Ectodermal cell (in vitro differentiated cells): ENCODE measurements around the gene KNDC1.

Experiments used
- H3K27ac ChIP-seq: 2 replicates; pipeline ENCODE4 v1.7.0; 2013; ENCODE audit warnings: mild to moderate bottlenecking, low read depth, low read length; ENCODE audit not compliant: insufficient read depth, poor library complexity, severe bottlenecking
- H3K27me3 ChIP-seq: 2 replicates; pipeline ENCODE4 v1.7.0; 2013; ENCODE audit warnings: mild to moderate bottlenecking, low read length; ENCODE audit not compliant: insufficient read depth, control insufficient read depth, poor library complexity, severe bottlenecking
- H3K36me3 ChIP-seq: one replicate; pipeline ENCODE4 v1.7.0; 2013; ENCODE audit warnings: low read length; ENCODE audit not compliant: control insufficient read depth, insufficient read depth
- H3K4me1 ChIP-seq: one replicate; pipeline ENCODE4 v1.7.0; 2013; ENCODE audit warnings: low read length; ENCODE audit not compliant: control insufficient read depth, insufficient read depth
- H3K4me3 ChIP-seq: 2 replicates; pipeline ENCODE4 v1.7.0; 2013; ENCODE audit warnings: low read depth, low read length, control low read depth; ENCODE audit not compliant: insufficient read depth
- H3K9me3 ChIP-seq: 2 replicates; pipeline ENCODE4 v1.7.0; 2013; ENCODE audit warnings: mild to moderate bottlenecking, low read length, moderate library complexity; ENCODE audit not compliant: control insufficient read depth
- WGBS, 2 experiments: methylation state at CpG; one replicate each; pipeline ENCODE4 v1.1.7; 2013; ENCODE audit warnings: missing lambda C conversion rate in 2 of 2; 5-methylcytosine and 5-hydroxymethylcytosine counted together

Gene KNDC1

DNA sequence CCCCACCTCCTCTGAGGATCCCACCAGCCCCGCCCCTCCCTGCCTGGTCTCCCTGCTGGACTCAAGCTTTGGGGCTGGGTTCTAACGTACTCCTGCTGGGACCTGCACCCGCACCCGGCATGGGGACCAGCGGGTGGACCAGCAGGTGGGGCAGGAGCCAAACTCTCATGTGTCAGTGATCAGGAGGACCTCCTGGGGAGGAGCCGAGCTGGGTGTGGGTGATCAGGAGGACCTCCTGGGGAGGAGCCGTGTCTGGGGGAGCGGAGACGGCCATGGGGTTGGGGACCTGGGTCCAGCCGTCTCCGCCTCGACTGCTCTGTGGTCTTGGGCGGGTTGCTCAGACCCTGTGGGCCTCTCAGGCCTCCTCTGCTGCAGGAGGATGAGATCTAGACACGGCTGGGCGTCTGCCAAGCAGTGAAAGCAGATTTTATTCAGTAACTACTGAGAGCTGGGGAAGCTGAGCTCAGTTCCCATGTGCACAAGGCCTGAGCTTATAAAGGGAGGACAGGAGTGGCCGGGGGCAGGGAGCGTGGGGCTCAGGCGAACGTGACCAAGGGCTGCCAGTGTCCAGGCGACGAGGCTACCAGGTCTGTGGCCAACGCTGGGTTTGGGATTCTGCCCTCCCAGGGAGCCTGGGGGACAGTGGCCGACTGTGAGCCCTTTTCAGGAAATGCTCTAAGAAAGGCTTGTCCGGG lies 36.3 kb downstream of the KNDC1 start:
- no peaks in the 10 kb centered on the region for H3K9me3 ChIP-seq
- no peak overlapping the region for H3K27ac ChIP-seq
- H3K4me1 ChIP-seq = peaks cover 11% of the 10 kb centered on the region
- H3K4me3 ChIP-seq = no peak overlapping the region
- H3K36me3 ChIP-seq = no peaks in the 10 kb centered on the region
- 92 to 93% methylated on average over 24 of the region's 24 CpGs for WGBS, 2 experiments
- no peaks in the 10 kb centered on the region for H3K27me3 ChIP-seq

DNA sequence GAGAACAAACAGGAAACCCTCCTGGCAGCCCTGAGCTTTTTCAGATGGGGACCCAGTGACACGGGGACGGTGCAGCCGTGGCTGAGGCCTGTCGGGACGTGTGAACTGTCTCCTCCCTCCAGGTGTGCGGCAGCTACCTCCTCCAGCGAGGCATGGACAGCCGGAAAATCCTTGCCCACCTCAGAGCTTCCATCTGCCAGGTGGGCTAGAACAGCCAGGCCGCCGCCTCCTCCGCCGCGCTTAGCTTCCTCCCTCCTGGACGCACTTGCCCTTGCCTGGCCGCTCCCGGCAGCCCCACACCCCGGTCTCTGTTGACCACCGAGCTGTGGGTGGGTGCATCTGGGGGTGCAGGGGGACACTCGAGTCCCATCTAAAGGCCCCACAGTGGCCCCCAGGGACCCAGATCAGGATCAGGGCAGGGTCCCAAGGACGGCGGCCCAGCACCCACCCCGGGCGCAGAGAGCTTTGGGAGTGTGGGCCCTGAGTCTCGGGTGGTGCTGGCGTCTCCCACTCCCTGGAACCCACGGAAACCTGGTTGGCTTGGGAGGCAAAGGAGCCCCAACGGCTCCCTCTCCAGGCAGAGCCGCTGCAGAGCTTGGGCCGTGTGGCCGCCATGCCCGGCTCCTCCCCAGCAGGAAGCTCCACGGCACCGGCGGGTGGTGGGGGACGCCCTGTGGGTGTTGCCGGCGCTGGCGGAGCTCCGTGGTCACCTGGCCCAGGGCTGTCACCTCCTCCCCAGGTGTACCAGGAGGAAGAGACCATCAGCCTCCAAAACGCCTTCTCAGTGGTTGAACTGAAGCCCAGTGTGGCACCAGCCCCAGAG lies 37.1 kb downstream of the KNDC1 start:
- 93 to 94% methylated on average over 40 of the region's 40 CpGs for WGBS, 2 experiments
- Histone ChIP-seq H3K36me3 (no peaks in the 10 kb centered on the region), H3K27ac (no peak overlapping the region), H3K4me3 (no peak overlapping the region), H3K4me1 (peaks cover 11% of the 10 kb centered on the region), H3K27me3 (no peaks in the 10 kb centered on the region), H3K9me3 (no peaks in the 10 kb centered on the region)

DNA sequence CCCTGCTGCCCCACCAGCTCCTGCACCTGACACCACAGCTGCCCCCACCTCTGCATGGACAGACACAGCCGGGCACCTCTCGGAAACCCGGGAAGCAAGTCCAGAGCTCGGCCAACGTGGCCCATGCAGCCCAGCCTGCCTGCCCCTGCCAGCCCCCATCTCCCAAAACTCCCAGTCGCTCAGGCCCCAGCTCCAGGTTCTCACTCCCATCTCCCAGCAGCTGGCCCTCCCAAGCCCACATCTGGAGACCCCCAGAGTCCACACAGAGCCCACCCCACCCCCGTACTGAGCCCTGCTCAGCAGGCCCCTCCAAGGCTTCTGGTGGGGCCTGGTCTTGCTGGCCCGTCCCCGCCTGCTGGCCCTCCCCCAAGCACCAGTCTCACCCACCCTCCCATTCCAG lies 37.8 kb downstream of the KNDC1 start:
- H3K9me3 ChIP-seq = no peaks in the 10 kb centered on the region
- WGBS, 2 experiments = 91 to 92% methylated on average over 9 of the region's 9 CpGs
- H3K27ac ChIP-seq = no peak overlapping the region

DNA sequence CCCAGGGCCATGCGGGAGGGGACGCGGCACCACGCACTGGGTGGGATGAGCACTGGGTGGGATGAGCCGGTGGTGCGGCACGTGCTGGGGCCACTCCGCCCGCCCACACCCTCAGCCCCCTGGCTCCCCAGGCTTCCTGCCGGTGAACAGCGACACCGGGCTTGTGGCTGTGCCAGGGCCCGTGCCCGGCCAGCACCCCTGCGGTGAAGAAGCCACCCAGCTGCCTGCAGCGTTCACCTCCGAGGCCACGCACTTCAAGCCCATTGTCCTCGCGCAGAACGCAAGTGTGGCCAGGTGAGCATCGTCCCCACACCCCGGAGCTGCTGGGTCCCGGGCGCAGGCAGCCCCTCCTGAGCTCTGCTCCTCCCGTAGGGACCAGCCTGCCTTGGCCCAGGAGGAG lies 38.2 kb downstream of the KNDC1 start:
- Histone ChIP-seq H3K4me3 (no peak overlapping the region), H3K27ac (no peak overlapping the region), H3K9me3 (no peaks in the 10 kb centered on the region), H3K27me3 (no peaks in the 10 kb centered on the region), H3K4me1 (peaks cover 11% of the 10 kb centered on the region), H3K36me3 (no peaks in the 10 kb centered on the region)
- 95 to 96% methylated on average over 26 of the region's 26 CpGs for WGBS, 2 experiments

More for the DNA sequence above, 37.8 kb downstream of the KNDC1 start:
- no peaks in the 10 kb centered on the region for H3K27me3 ChIP-seq
- peaks cover 11% of the 10 kb centered on the region for H3K4me1 ChIP-seq
- H3K36me3 ChIP-seq = no peaks in the 10 kb centered on the region
- H3K4me3 ChIP-seq = no peak overlapping the region

GRCh38 chr10:133198621-133199487 lies 38.8 kb downstream of the KNDC1 start:
- no peaks in the 10 kb centered on the region for H3K36me3 ChIP-seq
- no peaks in the 10 kb centered on the region for H3K9me3 ChIP-seq
- H3K27me3 ChIP-seq = no peaks in the 10 kb centered on the region
- no peak overlapping the region for H3K4me3 ChIP-seq
- WGBS, 2 experiments = 94% methylated on average over 54 of the region's 54 CpGs
- no peak overlapping the region for H3K27ac ChIP-seq
- peaks cover 11% of the 10 kb centered on the region for H3K4me1 ChIP-seq

GRCh38 chr10:133199488-133199885 lies 39.5 kb downstream of the KNDC1 start:
- no peaks in the 10 kb centered on the region for H3K36me3 ChIP-seq
- no peak overlapping the region for H3K4me3 ChIP-seq
- no peaks in the 10 kb centered on the region for H3K9me3 ChIP-seq
- WGBS, 2 experiments = 87% methylated on average over 13 of the region's 13 CpGs
- H3K27ac ChIP-seq = no peak overlapping the region
- peaks cover 11% of the 10 kb centered on the region for H3K4me1 ChIP-seq
- H3K27me3 ChIP-seq = no peaks in the 10 kb centered on the region

DNA sequence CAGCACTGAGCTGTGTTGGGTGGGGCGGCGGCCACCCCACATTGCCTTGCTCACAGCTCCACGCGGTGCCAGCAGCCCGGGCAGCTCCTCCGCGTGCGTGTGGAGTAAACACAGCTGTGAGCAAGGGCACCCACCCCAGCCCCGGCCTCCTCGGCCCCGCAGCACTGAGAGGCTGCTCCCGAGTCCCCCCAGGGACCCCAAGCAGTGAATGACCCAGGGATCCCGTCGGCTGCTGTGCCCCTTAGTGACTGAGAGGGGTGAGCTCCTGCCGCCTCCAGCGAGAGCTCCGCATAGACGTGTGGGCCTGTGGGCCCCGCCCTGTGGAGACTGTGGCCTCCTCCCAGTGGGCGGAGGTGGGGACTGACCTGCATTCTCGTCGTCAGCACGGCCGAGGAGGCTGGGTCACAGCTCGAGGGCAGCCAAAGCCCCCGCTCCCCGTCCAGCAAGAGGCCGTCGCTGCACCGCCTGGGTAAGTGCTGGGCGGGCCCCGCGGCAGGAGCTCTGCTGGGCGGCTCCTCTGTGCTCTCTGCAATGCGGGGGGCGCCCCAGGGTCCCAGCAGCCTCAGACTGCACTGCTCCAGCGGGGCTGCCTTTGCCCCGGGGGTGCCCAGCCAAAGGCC lies 40.1 kb downstream of the KNDC1 start:
- no peaks in the 10 kb centered on the region for H3K27me3 ChIP-seq
- H3K36me3 ChIP-seq = no peaks in the 10 kb centered on the region
- H3K4me3 ChIP-seq = no peak overlapping the region
- H3K9me3 ChIP-seq = no peaks in the 10 kb centered on the region
- WGBS, 2 experiments = 74 to 78% methylated on average over 38 of the region's 38 CpGs
- no peak overlapping the region for H3K27ac ChIP-seq
- H3K4me1 ChIP-seq = peaks cover 11% of the 10 kb centered on the region

- no peaks in the 10 kb centered on the region for H3K27me3 ChIP-seq
- no peak overlapping the region for H3K27ac ChIP-seq
- H3K4me1 ChIP-seq = peaks cover 11% of the 10 kb centered on the region
- no peaks in the 10 kb centered on the region for H3K9me3 ChIP-seq
- H3K4me3 ChIP-seq = no peak overlapping the region
- no peaks in the 10 kb centered on the region for H3K36me3 ChIP-seq
- 93 to 95% methylated on average over 15 of the region's 15 CpGs for WGBS, 2 experiments
Observed at GRCh38 chr10:133200621-133201031, 40.6 kb downstream of the KNDC1 start.

DNA sequence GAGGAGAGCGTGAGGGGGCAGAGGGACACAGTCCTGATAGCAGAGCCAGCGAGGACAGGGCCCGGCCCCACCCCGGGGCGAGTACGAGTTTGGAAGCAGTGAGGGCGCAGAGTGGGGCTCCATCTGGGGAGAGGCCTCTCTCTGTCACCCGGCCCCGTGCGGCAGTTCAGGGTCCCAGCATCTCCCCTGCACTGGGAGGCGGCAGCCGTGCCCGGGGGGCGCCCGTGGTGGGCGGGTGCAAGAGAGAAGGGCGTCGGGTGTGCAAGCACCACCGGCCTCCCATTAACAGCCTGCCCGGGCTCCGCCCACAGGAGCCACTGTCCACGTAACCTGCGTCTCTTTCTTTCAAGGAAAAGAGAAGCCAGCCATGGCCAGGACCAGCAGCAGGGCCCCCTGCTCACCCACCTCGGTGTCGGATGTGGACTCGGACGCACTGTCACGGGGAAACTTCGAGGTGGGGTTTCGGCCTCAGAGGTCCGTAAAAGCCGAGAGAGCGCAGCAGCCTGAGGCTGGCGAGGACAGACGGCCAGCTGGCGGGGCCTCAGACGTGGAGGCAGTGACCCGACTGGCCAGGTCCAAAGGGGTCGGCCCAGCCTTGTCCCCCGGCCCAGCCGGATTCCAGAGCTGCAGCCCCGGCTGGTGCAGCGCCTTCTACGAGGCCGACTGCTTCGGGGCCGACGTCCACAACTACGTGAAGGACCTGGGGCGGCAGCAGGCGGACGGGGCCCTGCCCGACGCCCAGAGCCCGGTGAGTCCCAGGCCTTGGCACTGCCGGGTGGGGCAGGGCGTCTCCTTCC lies 41.3 kb downstream of the KNDC1 start:
- H3K4me1 ChIP-seq = peaks cover 11% of the 10 kb centered on the region
- no peak overlapping the region for H3K4me3 ChIP-seq
- H3K27me3 ChIP-seq = no peaks in the 10 kb centered on the region
- WGBS, 2 experiments = 93% methylated on average over 57 of the region's 57 CpGs
- no peaks in the 10 kb centered on the region for H3K9me3 ChIP-seq
- no peak overlapping the region for H3K27ac ChIP-seq
- H3K36me3 ChIP-seq = no peaks in the 10 kb centered on the region
